ENCODE measurements around the gene ANKRD23.

DNA sequence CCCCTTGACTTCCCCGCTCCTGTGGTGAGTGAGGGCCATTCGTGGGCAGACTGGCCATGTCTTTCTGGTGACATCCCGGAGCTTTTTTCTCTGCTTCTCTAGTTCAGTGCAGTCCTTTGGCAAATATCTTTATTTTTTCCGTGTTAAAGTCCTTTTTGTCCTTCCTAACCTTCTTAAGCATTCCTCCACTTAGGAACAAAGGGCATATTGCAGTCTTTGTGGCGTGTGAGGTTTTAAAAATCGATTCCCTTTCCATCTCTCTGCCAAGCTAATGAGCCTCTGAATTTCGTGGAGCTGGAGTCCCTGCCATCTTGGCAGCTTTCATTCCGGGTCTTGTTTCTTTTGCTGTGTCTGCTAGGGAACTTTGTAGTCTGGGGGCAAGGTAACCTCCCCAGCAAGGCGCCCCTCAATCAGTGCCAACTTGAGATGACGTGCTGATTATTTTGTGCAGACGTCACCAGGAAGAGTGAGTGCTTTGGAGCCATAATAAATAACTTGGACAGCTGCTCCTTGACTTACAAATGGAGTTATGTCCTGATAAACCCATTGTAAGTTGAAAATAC lies 22.6 kb downstream of the ANKRD23 start:
- TF ChIP-seq, protein P1, sequence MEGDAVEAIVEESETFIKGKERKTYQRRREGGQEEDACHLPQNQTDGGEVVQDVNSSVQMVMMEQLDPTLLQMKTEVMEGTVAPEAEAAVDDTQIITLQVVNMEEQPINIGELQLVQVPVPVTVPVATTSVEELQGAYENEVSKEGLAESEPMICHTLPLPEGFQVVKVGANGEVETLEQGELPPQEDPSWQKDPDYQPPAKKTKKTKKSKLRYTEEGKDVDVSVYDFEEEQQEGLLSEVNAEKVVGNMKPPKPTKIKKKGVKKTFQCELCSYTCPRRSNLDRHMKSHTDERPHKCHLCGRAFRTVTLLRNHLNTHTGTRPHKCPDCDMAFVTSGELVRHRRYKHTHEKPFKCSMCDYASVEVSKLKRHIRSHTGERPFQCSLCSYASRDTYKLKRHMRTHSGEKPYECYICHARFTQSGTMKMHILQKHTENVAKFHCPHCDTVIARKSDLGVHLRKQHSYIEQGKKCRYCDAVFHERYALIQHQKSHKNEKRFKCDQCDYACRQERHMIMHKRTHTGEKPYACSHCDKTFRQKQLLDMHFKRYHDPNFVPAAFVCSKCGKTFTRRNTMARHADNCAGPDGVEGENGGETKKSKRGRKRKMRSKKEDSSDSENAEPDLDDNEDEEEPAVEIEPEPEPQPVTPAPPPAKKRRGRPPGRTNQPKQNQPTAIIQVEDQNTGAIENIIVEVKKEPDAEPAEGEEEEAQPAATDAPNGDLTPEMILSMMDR (conservative IDR thresholded peaks at IDR 0.05 in 1 of 2, IDR thresholded peaks at IDR 0.05 in 1 of 2; ENCODE audit: low read depth in 1 of 2, low read length in 2 of 2): no peak
- no peak for TF ChIP-seq EZH2 (IDR thresholded peaks at IDR 0.05; ENCODE audit: low read length, missing control alignments)
